Endothelial cell of umbilical vein (primary cell): Measurements from ENCODE around the gene KRTAP10-6. TPM values are rescaled to one million over a fixed set of nuclear protein-coding genes. Genes with fewer than 3 reads are reported as not detected.

Experiments
- BruUV-seq: library from RNA; stranded (reverse); fragments of 400-500 nt; replicated peaks from 2 replicates; lab custom pipeline; 2021; lab: Mats Ljungman, UMichigan
- CTCF ChIA-PET: fragments of 300-600, 350-600 bp; sonication (Branson Sonifier 250); formaldehyde crosslinking; loops from one replicate; lab custom pipeline; 2021; ENCODE audit warnings: antibody characterized with exemption, inconsistent platforms; lab: Charles Lee
- POLR2A ChIA-PET: fragments of 300-600, 350-600 bp; sonication (Branson Sonifier 250); formaldehyde crosslinking; loops from one replicate; lab custom pipeline; 2021; ENCODE audit warnings: antibody characterized with exemption, inconsistent platforms; lab: Charles Lee
- DNase-seq: peaks from one replicate; pipeline ENCODE4 v3.0.0-alpha.2; 2011; ENCODE audit warnings: low read depth, low spot score
- FAIRE-seq: peaks from 2 replicates; lab custom pipeline; 2011; peaks lifted over from hg19 to GRCh38; lab: Jason Lieb, UNC
- H2AFZ ChIP-seq: 2 replicates; pipeline ENCODE4 v1.6.0; 2012; ENCODE audit warnings: low read depth, low read length, control low read depth, inconsistent platforms
- H3K27ac ChIP-seq: 2 replicates; pipeline ENCODE4 v1.5.1; 2011; ENCODE audit warnings: low read depth, mild to moderate bottlenecking, control low read depth, low read length, moderate library complexity; ENCODE audit not compliant: insufficient read depth
- H3K27me3 ChIP-seq, 2 experiments: 2 replicates each; pipeline versions ENCODE4 v1.6.0 to v1.6.1; 2011; ENCODE audit warnings: low read length in 2 of 2, mixed read lengths in 1 of 2; ENCODE audit not compliant: control insufficient read depth in 2 of 2, insufficient read depth in 2 of 2
- H3K36me3 ChIP-seq, 2 experiments: 2 replicates in 1 of 2; 3 replicates in 1 of 2; pipeline ENCODE4 v1.5.1; 2011; ENCODE audit warnings: low read length in 2 of 2, mild to moderate bottlenecking in 1 of 2, moderate library complexity in 1 of 2; ENCODE audit not compliant: control insufficient read depth in 2 of 2, insufficient read depth in 2 of 2; ENCODE audit errors: extremely low read depth in 1 of 2
- H3K4me1 ChIP-seq: 3 replicates; pipeline ENCODE4 v1.5.1; 2011; ENCODE audit warnings: mild to moderate bottlenecking, low read length; ENCODE audit not compliant: control insufficient read depth, insufficient read depth; ENCODE audit errors: extremely low read depth
- H3K4me2 ChIP-seq: 2 replicates; pipeline ENCODE4 v1.6.1; 2011; ENCODE audit warnings: low read length, control low read depth, mixed read lengths; ENCODE audit not compliant: insufficient read depth
- H3K4me3 ChIP-seq, 3 experiments: fragments of 200-600 bp in 1 of 3; sonication (generic), shearing (Covaris generic) in 1 of 3; replicated peaks in 1 of 3; 2 replicates each; pipeline ENCODE4 v1.5.1; 2011 to 2016; ENCODE audit warnings: control low read depth in 3 of 3, low read length in 3 of 3, mild to moderate bottlenecking in 2 of 3, inconsistent platforms in 1 of 3, low read depth in 1 of 3, moderate library complexity in 1 of 3; ENCODE audit not compliant: insufficient read depth in 1 of 3
- H3K79me2 ChIP-seq: 2 replicates; pipeline ENCODE4 v1.6.0; 2012; ENCODE audit warnings: low read length, inconsistent platforms; ENCODE audit not compliant: control insufficient read depth, insufficient read depth
- H3K9ac ChIP-seq: replicated peaks from 2 replicates; pipeline ENCODE3; 2011; ENCODE audit warnings: low read length, control low read depth; ENCODE audit not compliant: insufficient read depth; ENCODE audit errors: extremely low read depth
- H3K9me1 ChIP-seq: replicated peaks from 3 replicates; pipeline ENCODE4 v1.6.0; 2011; ENCODE audit warnings: mild to moderate bottlenecking, low read length; ENCODE audit not compliant: control insufficient read depth, insufficient read depth; ENCODE audit errors: extremely low read depth
- H3K9me3 ChIP-seq: replicated peaks from 2 replicates; pipeline ENCODE4 v1.5.1; 2012; ENCODE audit warnings: low read length, inconsistent platforms; ENCODE audit not compliant: control insufficient read depth, insufficient read depth
- H4K20me1 ChIP-seq: replicated peaks from 2 replicates; pipeline ENCODE3; 2011; ENCODE audit warnings: mild to moderate bottlenecking, low read length; ENCODE audit not compliant: control insufficient read depth, insufficient read depth; ENCODE audit errors: extremely low read depth
- CTCF ChIP-seq, 2 donors: IDR thresholded peaks; 1 replicate in 1 of 2; 2 replicates in 1 of 2; pipeline ENCODE4 v1.5.1; 2011; ENCODE audit warnings: low read length in 2 of 2, mild to moderate bottlenecking in 2 of 2, moderate library complexity in 2 of 2, control low read depth in 1 of 2, inconsistent platforms in 1 of 2, low read depth in 1 of 2; ENCODE audit not compliant: insufficient read depth in 1 of 2; ENCODE audit errors: extremely low read depth in 1 of 2
- EZH2 ChIP-seq: IDR thresholded peaks from 2 replicates; pipeline ENCODE4 v1.6.1; 2012; ENCODE audit warnings: borderline replicate concordance, low read depth, mild to moderate bottlenecking, moderate library complexity, low read length, inconsistent platforms; ENCODE audit not compliant: severe bottlenecking
- FOS ChIP-seq: IDR thresholded peaks from 2 replicates; pipeline ENCODE4 v1.6.1; 2011; ENCODE audit warnings: mild to moderate bottlenecking, low read length, moderate library complexity, borderline replicate concordance; ENCODE audit not compliant: insufficient read depth
- GATA2 ChIP-seq: IDR thresholded peaks from 2 replicates; pipeline ENCODE4 v1.7.0; 2011; ENCODE audit warnings: low read depth, mild to moderate bottlenecking, moderate library complexity, mixed read lengths, low read length; ENCODE audit not compliant: insufficient read length, insufficient read depth
- JUN ChIP-seq: IDR thresholded peaks from 2 replicates; pipeline ENCODE4 v1.6.1; 2011; ENCODE audit warnings: borderline replicate concordance, low read depth; ENCODE audit not compliant: insufficient read length, insufficient read depth
- MAX ChIP-seq: IDR thresholded peaks from 2 replicates; pipeline ENCODE4 v1.6.1; 2011; ENCODE audit not compliant: insufficient read depth, insufficient read length
- MYC ChIP-seq: IDR thresholded peaks from one replicate; pipeline ENCODE4 v1.6.1; 2011; ENCODE audit warnings: mild to moderate bottlenecking, low read depth, low read length
- POLR2A ChIP-seq: IDR thresholded peaks from 2 replicates; pipeline ENCODE4 v1.6.1; 2012; ENCODE audit warnings: low read depth, mild to moderate bottlenecking, control low read depth, low read length
- POLR2AphosphoS5 ChIP-seq: IDR thresholded peaks from 2 replicates; pipeline ENCODE4 v1.6.1; 2012; ENCODE audit warnings: low read depth, mild to moderate bottlenecking, control low read depth, low read length, moderate library complexity; ENCODE audit not compliant: insufficient read depth
- dilution Hi-C: fragments of 300-500 bp; cut with MboI; formaldehyde crosslinking; loops from one replicate; pipeline ENCODE4 v1.15.0; 2019; ENCODE audit warnings: low sequenced_read_pairs; ENCODE audit not compliant: extremely low pct_ligation_motif_present
- intact Hi-C: fragments of 100-400 bp; cut with micrococcal nuclease; formaldehyde crosslinking; loops from one replicate; pipeline ENCODE4 v1.10.0; 2022
- polyA plus RNA-seq, 4 experiments: library from polyadenylated mRNA; depleted of rRNA in 3 of 4; stranded (reverse) in 3 of 4; unstranded in 1 of 4; fragments of >200 nt; gene quantifications; 2 replicates each; pipeline versions ENCODE4 v1.2.1 to v1.2.3, GENCODE V29; 2011 to 2012; ENCODE audit warnings: missing spikeins in 1 of 4
- total RNA-seq: library from RNA; stranded (reverse); gene quantifications from 2 replicates; pipeline ENCODE4 v1.2.3, GENCODE V29; 2021

The KRTAP10-6 gene
- total and polyA plus RNA-seq, 2 donors (not counting 3 experiments of a cell fraction or from before 2014, with no cell fraction given), result not detected

- no peaks in the 10 kb centered on the region for H4K20me1 ChIP-seq
- H3K9ac ChIP-seq, result no peak overlapping the region
- no peak overlapping the region for H3K4me3 ChIP-seq
- no peaks in the 10 kb centered on the region for H3K9me3 ChIP-seq
- H2AFZ ChIP-seq, result no peak overlapping the region
- H3K27ac ChIP-seq, result no peak overlapping the region
- FAIRE-seq (no peak), DNase-seq (no peak)
- intact Hi-C loops (no loop called here), dilution Hi-C loops (no loop called here)
- no peaks in the 10 kb centered on the region for H3K36me3 ChIP-seq
- POLR2A ChIA-PET, result no interaction called here
- no peak for TF ChIP-seq POLR2AphosphoS5
- no peak for TF ChIP-seq EZH2
- no peak for TF ChIP-seq CTCF (IDR thresholded peaks at IDR 0.05; ENCODE audit: extremely low read depth in 1 of 2, insufficient read depth in 1 of 2, low read depth in 1 of 2, low read length in 2 of 2)
- TF ChIP-seq MAX, result no peak
- no peak for TF ChIP-seq POLR2A
- no peak for TF ChIP-seq FOS
- no peak for TF ChIP-seq GATA2
- no peak for TF ChIP-seq MYC
- no peak for TF ChIP-seq JUN
- no peaks in the 10 kb centered on the region for H3K4me1 ChIP-seq
- CTCF ChIA-PET, result interaction anchor here (1.6 to 4.2 kb wide), 3 partner anchors 11 to 174 kb away, joined by 5 to 28 read pairs (median 20); no protein-coding TSS in a partner anchor
- H3K4me2 ChIP-seq, result no peak overlapping the region
- no TSS peak for BruUV-seq
- no peaks in the 10 kb centered on the region for H3K27me3 ChIP-seq
- H3K9me1 ChIP-seq, result no peaks in the 10 kb centered on the region
- no peaks in the 10 kb centered on the region for H3K79me2 ChIP-seq
Measured at GRCh38 chr21:44619886-44620285, 27.6 kb upstream of the KRTAP10-6 start.
